Loucy (cell line): ENCODE measurements around the gene LGR4.

ENCODE experiments used
- H2AFZ ChIP-seq: fragments of 200-600 bp; sonication (generic); 2 replicates; pipeline ENCODE4 v1.6.0; 2016; ENCODE audit warnings: antibody characterized with exemption, mild to moderate bottlenecking, low read length, moderate library complexity
- H3F3A ChIP-seq: fragments of 200-600 bp; 2 replicates; pipeline ENCODE4 v1.6.0; 2016; ENCODE audit warnings: antibody characterized with exemption, low read depth, mild to moderate bottlenecking
- H3K27me3 ChIP-seq: fragments of 200-600 bp; sonication (generic); 2 replicates; pipeline ENCODE4 v1.6.1; 2014; ENCODE audit warnings: low read length, mild to moderate bottlenecking; ENCODE audit not compliant: insufficient read depth, poor library complexity, severe bottlenecking
- H3K36me3 ChIP-seq: fragments of 200-600 bp; sonication (generic); 2 replicates; pipeline ENCODE4 v1.6.1; 2016; ENCODE audit warnings: low read length; ENCODE audit not compliant: insufficient read depth
- H3K4me1 ChIP-seq: fragments of 200-600 bp; sonication (generic); 2 replicates; pipeline ENCODE4 v1.5.1; 2014; ENCODE audit warnings: low read length, mild to moderate bottlenecking; ENCODE audit not compliant: insufficient read depth, poor library complexity, severe bottlenecking
- H3K4me2 ChIP-seq: fragments of 200-600 bp; sonication (generic); 2 replicates; pipeline ENCODE4 v1.6.0; 2014; ENCODE audit warnings: antibody characterized with exemption, low read length, low read depth, mild to moderate bottlenecking; ENCODE audit not compliant: poor library complexity, severe bottlenecking
- H3K4me3 ChIP-seq: fragments of 200-600 bp; sonication (generic); 2 replicates; pipeline ENCODE4 v1.5.1; 2014; ENCODE audit warnings: low read length, mild to moderate bottlenecking, mixed read lengths; ENCODE audit not compliant: poor library complexity, severe bottlenecking
- H3K79me2 ChIP-seq: fragments of 200-600 bp; sonication (generic); 2 replicates; pipeline ENCODE4 v1.6.1; 2014; ENCODE audit warnings: low read length; ENCODE audit not compliant: insufficient read depth
- H3K9ac ChIP-seq: fragments of 200-600 bp; sonication (generic); 2 replicates; pipeline ENCODE4 v1.6.0; 2014; ENCODE audit warnings: mild to moderate bottlenecking, low read depth, low read length, moderate library complexity; ENCODE audit not compliant: poor library complexity, severe bottlenecking
- H3K9me2 ChIP-seq: fragments of 200-600 bp; sonication (generic); replicated peaks from 2 replicates; pipeline ENCODE4 v1.6.1; 2016; ENCODE audit warnings: low read depth, low read length, mixed read lengths
- H3K9me3 ChIP-seq: fragments of 200-600 bp; sonication (generic); 2 replicates; pipeline ENCODE4 v1.6.1; 2014; ENCODE audit warnings: mild to moderate bottlenecking, antibody characterized with exemption, low read length, low read depth; ENCODE audit not compliant: insufficient read depth
- H4K20me1 ChIP-seq: fragments of 200-600 bp; sonication (generic); 2 replicates; pipeline ENCODE4 v1.6.0; 2014; ENCODE audit warnings: antibody characterized with exemption, low read length, mild to moderate bottlenecking; ENCODE audit not compliant: insufficient read depth, poor library complexity, severe bottlenecking
- CTCF ChIP-seq: fragments of 200-600 bp; sonication (generic); conservative IDR thresholded peaks from 2 replicates; pipeline ENCODE4 v1.5.1; 2014; ENCODE audit warnings: mild to moderate bottlenecking, antibody characterized with exemption, low read length
- EZH2phosphoT487 ChIP-seq: fragments of 200-600 bp; IDR thresholded peaks from 2 replicates; pipeline ENCODE4 v1.6.1; 2018; ENCODE audit warnings: antibody characterized with exemption, mild to moderate bottlenecking, moderate library complexity, borderline replicate concordance

Gene LGR4

GRCh38 chr11:27384227-27384626 lies 88.4 kb downstream of the LGR4 start:
- no peak overlapping the region for H3K9ac ChIP-seq
- H3K4me1 ChIP-seq = no peaks in the 10 kb centered on the region
- TF ChIP-seq CTCF = no peak
- no peak for TF ChIP-seq EZH2phosphoT487
- H2AFZ ChIP-seq = no peak overlapping the region
- no peaks in the 10 kb centered on the region for H3K27me3 ChIP-seq
- no peaks in the 10 kb centered on the region for H3K9me2 ChIP-seq
- no peak overlapping the region for H3K4me3 ChIP-seq
- H3F3A ChIP-seq = no peaks in the 10 kb centered on the region
- no peaks in the 10 kb centered on the region for H3K36me3 ChIP-seq
- H3K79me2 ChIP-seq = no peaks in the 10 kb centered on the region
- H4K20me1 ChIP-seq = no peaks in the 10 kb centered on the region
- no peak overlapping the region for H3K4me2 ChIP-seq
- no peaks in the 10 kb centered on the region for H3K9me3 ChIP-seq

GRCh38 chr11:27383645-27384044 lies 88.9 kb downstream of the LGR4 start:
- Histone ChIP-seq H4K20me1 (no peaks in the 10 kb centered on the region), H3K9me2 (no peaks in the 10 kb centered on the region), H3K4me3 (no peak overlapping the region), H3K9ac (no peak overlapping the region), H3K4me1 (no peaks in the 10 kb centered on the region), H3K4me2 (no peak overlapping the region), H2AFZ (peak overlapping the region; percentile 23; the same call in 1 of the 2 replicates), H3F3A (no peaks in the 10 kb centered on the region), H3K79me2 (no peaks in the 10 kb centered on the region), H3K36me3 (no peaks in the 10 kb centered on the region), H3K9me3 (no peaks in the 10 kb centered on the region), H3K27me3 (no peaks in the 10 kb centered on the region)
- TF ChIP-seq EZH2phosphoT487 = no peak
- TF ChIP-seq CTCF = no peak

GRCh38 chr11:27381238-27381666 lies 91.3 kb downstream of the LGR4 start:
- H3K79me2 ChIP-seq = no peaks in the 10 kb centered on the region
- TF ChIP-seq EZH2phosphoT487 (no peak), CTCF (no peak)
- H2AFZ ChIP-seq = no peak overlapping the region
- H3K36me3 ChIP-seq = no peaks in the 10 kb centered on the region
- no peaks in the 10 kb centered on the region for H4K20me1 ChIP-seq
- no peak overlapping the region for H3K9ac ChIP-seq
- H3K9me2 ChIP-seq = no peaks in the 10 kb centered on the region
- no peaks in the 10 kb centered on the region for H3K27me3 ChIP-seq
- H3K4me1 ChIP-seq = no peaks in the 10 kb centered on the region
- H3K9me3 ChIP-seq = no peaks in the 10 kb centered on the region
- H3K4me3 ChIP-seq = no peak overlapping the region
- H3F3A ChIP-seq = no peaks in the 10 kb centered on the region
- H3K4me2 ChIP-seq = no peak overlapping the region
